Central memory CD8-positive, alpha-beta T cell (primary cell): ENCODE data around the gene PLA2G4F.

Source experiments
- ATAC-seq: fragments of 150-1000 bp; cut with Tn5 transposase; replicated peaks from 2 replicates; pipeline ENCODE4 v1.10.0; 2022; ENCODE audit warnings: mild to moderate bottlenecking, moderate FRiP score, moderate number of reproducible peaks; ENCODE audit not compliant: poor library complexity, severe bottlenecking; ENCODE audit errors: extremely low read depth
- DNase-seq, 2 donors: peaks; one replicate each; pipeline ENCODE4 v3.0.0; 2021; ENCODE audit warnings: low spot score in 2 of 2
- H3K27ac Mint-ChIP-seq: one replicate; pipeline ENCODE4 v1.8.0; 2022; ENCODE audit warnings: low read depth, mild to moderate bottlenecking, moderate library complexity, mixed read lengths
- H3K27me3 Mint-ChIP-seq: one replicate; pipeline ENCODE4 v1.8.0; 2022; ENCODE audit warnings: mixed read lengths
- H3K36me3 Mint-ChIP-seq: one replicate; pipeline ENCODE4 v1.8.0; 2022; ENCODE audit warnings: mild to moderate bottlenecking, moderate library complexity, mixed read lengths; ENCODE audit not compliant: insufficient read depth
- H3K4me1 Mint-ChIP-seq: one replicate; pipeline ENCODE4 v1.8.0; 2022; ENCODE audit warnings: mixed read lengths
- H3K4me3 Mint-ChIP-seq: one replicate; pipeline ENCODE4 v1.8.0; 2022; ENCODE audit warnings: mild to moderate bottlenecking, moderate library complexity, mixed read lengths
- H3K9me3 Mint-ChIP-seq: one replicate; pipeline ENCODE4 v1.8.0; 2022; ENCODE audit warnings: mixed read lengths

Gene PLA2G4F

GRCh38 chr15:42156243-42156922 is at the start of gene PLA2G4F:
TSS of gene PLA2G4F (minus strand) at chr15:42156636. CDS start at chr15:42156549, 87 bp downstream.
- H3K36me3 Mint-ChIP-seq = peaks cover 8% of the 10 kb centered on the region
- ATAC-seq (no peak), DNase-seq (no peak)
- H3K27ac Mint-ChIP-seq = no peak within 1 kb of the TSS
- H3K4me3 Mint-ChIP-seq = no peak within 1 kb of the TSS
- no peaks in the 10 kb centered on the region for H3K4me1 Mint-ChIP-seq
- H3K27me3 Mint-ChIP-seq = no peaks in the 10 kb centered on the region
- H3K9me3 Mint-ChIP-seq = no peaks in the 10 kb centered on the region

- Mint-ChIP-seq H3K27me3 (no peaks in the 10 kb centered on the region), H3K36me3 (peaks cover 9% of the 10 kb centered on the region), H3K9me3 (no peaks in the 10 kb centered on the region), H3K4me1 (peaks cover 52% of the 10 kb centered on the region), H3K4me3 (no peak overlapping the region), H3K27ac (no peak overlapping the region)
- DNase-seq (no peak), ATAC-seq (no peak)
These were observed 47.5 kb upstream of the PLA2G4F start for GRCh38 chr15:42203891-42204290.

- no peaks in the 10 kb centered on the region for H3K9me3 Mint-ChIP-seq
These were observed 46.2 kb upstream of the PLA2G4F start for GRCh38 chr15:42202653-42203052.

GRCh38 chr15:42201801-42202200 is 45.4 kb upstream of the PLA2G4F start:
- Mint-ChIP-seq H3K9me3 (no peaks in the 10 kb centered on the region), H3K27ac (no peak overlapping the region), H3K36me3 (peaks cover 19% of the 10 kb centered on the region), H3K4me3 (no peak overlapping the region), H3K27me3 (no peaks in the 10 kb centered on the region), H3K4me1 (peaks cover 35% of the 10 kb centered on the region)
- DNase-seq (no peak), ATAC-seq (no peak)

More at GRCh38 chr15:42202653-42203052, 46.2 kb upstream of the PLA2G4F start:
- H3K4me3 Mint-ChIP-seq = no peak overlapping the region
- no peak overlapping the region for H3K27ac Mint-ChIP-seq
- no peaks in the 10 kb centered on the region for H3K27me3 Mint-ChIP-seq
- peaks cover 11% of the 10 kb centered on the region for H3K36me3 Mint-ChIP-seq
- ATAC-seq (no peak), DNase-seq (no peak)
- H3K4me1 Mint-ChIP-seq = peaks cover 43% of the 10 kb centered on the region

GRCh38 chr15:42199126-42199525 is 42.7 kb upstream of the PLA2G4F start:
- Mint-ChIP-seq H3K36me3 (peaks cover 28% of the 10 kb centered on the region), H3K9me3 (no peaks in the 10 kb centered on the region), H3K27ac (no peak overlapping the region), H3K27me3 (no peaks in the 10 kb centered on the region), H3K4me1 (peaks cover 25% of the 10 kb centered on the region), H3K4me3 (no peak overlapping the region)
- no peak for ATAC-seq
- DNase-seq = no peak

- peaks cover 32% of the 10 kb centered on the region for H3K36me3 Mint-ChIP-seq
These were observed 42.1 kb upstream of the PLA2G4F start for GRCh38 chr15:42198516-42198915.

GRCh38 chr15:42194513-42194912 is 38.1 kb upstream of the PLA2G4F start:
- H3K4me1 Mint-ChIP-seq = peaks cover 21% of the 10 kb centered on the region
- no peaks in the 10 kb centered on the region for H3K9me3 Mint-ChIP-seq
- H3K27ac Mint-ChIP-seq = no peak overlapping the region
- DNase-seq (no peak), ATAC-seq (no peak)
- no peak overlapping the region for H3K4me3 Mint-ChIP-seq
- peaks cover 50% of the 10 kb centered on the region for H3K36me3 Mint-ChIP-seq
- H3K27me3 Mint-ChIP-seq = no peaks in the 10 kb centered on the region

More at GRCh38 chr15:42198516-42198915, 42.1 kb upstream of the PLA2G4F start:
- no peak for DNase-seq
- H3K27ac Mint-ChIP-seq = no peak overlapping the region
- H3K4me1 Mint-ChIP-seq = peaks cover 24% of the 10 kb centered on the region
- H3K9me3 Mint-ChIP-seq = no peaks in the 10 kb centered on the region
- H3K27me3 Mint-ChIP-seq = no peaks in the 10 kb centered on the region
- H3K4me3 Mint-ChIP-seq = no peak overlapping the region
- no peak for ATAC-seq

GRCh38 chr15:42193383-42193782 is 36.9 kb upstream of the PLA2G4F start:
- Mint-ChIP-seq H3K27ac (no peak overlapping the region), H3K27me3 (no peaks in the 10 kb centered on the region), H3K36me3 (peaks cover 59% of the 10 kb centered on the region), H3K4me3 (no peak overlapping the region), H3K9me3 (no peaks in the 10 kb centered on the region), H3K4me1 (peaks cover 21% of the 10 kb centered on the region)
- DNase-seq (no peak), ATAC-seq (no peak)

GRCh38 chr15:42191610-42192346 is 35.3 kb upstream of the PLA2G4F start:
- Mint-ChIP-seq H3K27ac (peak overlapping the region; percentile 69), H3K27me3 (no peaks in the 10 kb centered on the region), H3K4me3 (no peak overlapping the region), H3K4me1 (peaks cover 21% of the 10 kb centered on the region), H3K36me3 (peaks cover 58% of the 10 kb centered on the region), H3K9me3 (no peaks in the 10 kb centered on the region)
- ATAC-seq (no peak), DNase-seq (no peak)

GRCh38 chr15:42190370-42190769 is 33.9 kb upstream of the PLA2G4F start:
- ATAC-seq = no peak
- Mint-ChIP-seq H3K4me3 (no peak overlapping the region), H3K36me3 (peaks cover 58% of the 10 kb centered on the region), H3K4me1 (peaks cover 16% of the 10 kb centered on the region), H3K27me3 (no peaks in the 10 kb centered on the region), H3K27ac (peak overlapping the region; percentile 11), H3K9me3 (no peaks in the 10 kb centered on the region)
- no peak for DNase-seq

GRCh38 chr15:42185801-42186200 is 29.4 kb upstream of the PLA2G4F start:
- peaks cover 73% of the 10 kb centered on the region for H3K36me3 Mint-ChIP-seq
- H3K4me3 Mint-ChIP-seq = no peak overlapping the region
- ATAC-seq (no peak), DNase-seq (no peak)
- H3K4me1 Mint-ChIP-seq = no peaks in the 10 kb centered on the region
- H3K27me3 Mint-ChIP-seq = no peaks in the 10 kb centered on the region
- no peak overlapping the region for H3K27ac Mint-ChIP-seq
- no peaks in the 10 kb centered on the region for H3K9me3 Mint-ChIP-seq

- DNase-seq (no peak), ATAC-seq (no peak)
- no peaks in the 10 kb centered on the region for H3K4me1 Mint-ChIP-seq
- no peaks in the 10 kb centered on the region for H3K9me3 Mint-ChIP-seq
- H3K36me3 Mint-ChIP-seq = peaks cover 71% of the 10 kb centered on the region
- no peak overlapping the region for H3K4me3 Mint-ChIP-seq
- no peak overlapping the region for H3K27ac Mint-ChIP-seq
- H3K27me3 Mint-ChIP-seq = no peaks in the 10 kb centered on the region
These were observed 28.3 kb upstream of the PLA2G4F start for GRCh38 chr15:42184736-42185135.

- ATAC-seq (no peak), DNase-seq (no peak)
- Mint-ChIP-seq H3K36me3 (peaks cover 70% of the 10 kb centered on the region), H3K4me3 (no peak overlapping the region), H3K4me1 (no peaks in the 10 kb centered on the region), H3K27ac (no peak overlapping the region), H3K27me3 (no peaks in the 10 kb centered on the region), H3K9me3 (no peaks in the 10 kb centered on the region)
These were observed 27.9 kb upstream of the PLA2G4F start for GRCh38 chr15:42184296-42184695.
